Esophagus mucosa (tissue), 1 donor: ENCODE data around the gene ACKR1. TPM values are rescaled to one million over a fixed set of nuclear protein-coding genes. Genes with fewer than 3 reads are reported as not detected.

Source experiments
- ATAC-seq: fragments of 200-7000 bp; cut with Tn5 transposase; one replicate; pipeline ENCODE4 v1.9.1; 2020
- total RNA-seq: library from RNA; stranded (reverse); gene quantifications from one replicate; pipeline ENCODE4 v1.2.4, GENCODE V29; 2023
- donor health status: DM: yes; HTN: yes; CAD: no.

ACKR1 gene
- total RNA-seq, 1 donor from 2014 or later: 17.6 TPM

- ATAC-seq: no peak
Observed at GRCh38 chr1:159223004-159223403, 18.3 kb downstream of the ACKR1 start.

GRCh38 chr1:159228554-159228953 is 23.9 kb downstream of the ACKR1 start:
- no peak for ATAC-seq

- no peak for ATAC-seq
Observed at GRCh38 chr1:159229260-159229885, 24.7 kb downstream of the ACKR1 start.

GRCh38 chr1:159229896-159230295 is 25.2 kb downstream of the ACKR1 start:
- ATAC-seq: no peak

GRCh38 chr1:159239551-159240220 is 35.0 kb downstream of the ACKR1 start:
- ATAC-seq: no peak

GRCh38 chr1:159247266-159247665 is 42.6 kb downstream of the ACKR1 start:
- ATAC-seq: no peak

- no peak for ATAC-seq
Observed at GRCh38 chr1:159248311-159248710, 43.6 kb downstream of the ACKR1 start.

- no peak for ATAC-seq
Observed at GRCh38 chr1:159250638-159251216, 46.1 kb downstream of the ACKR1 start.

Other genes with a start within 250 kb of the ACKR1 start
- gene IFI16, start 195.0 kb upstream of the ACKR1 start, total RNA-seq: 100 TPM
- gene AIM2, start 128.1 kb upstream of the ACKR1 start, total RNA-seq: 0.52 TPM
- 0.48 TPM for gene CADM3, start 33.3 kb upstream of the ACKR1 start, total RNA-seq
- 0.16 TPM for gene FCER1A, start 97.5 kb downstream of the ACKR1 start, total RNA-seq
- gene OR10J4, start 227.3 kb downstream of the ACKR1 start, total RNA-seq: not detected
- gene OR10J1, start 234.8 kb downstream of the ACKR1 start, total RNA-seq: not detected